PC-9 (cell line): ENCODE measurements around the gene TICAM2.

ENCODE experiments used
- EZH2 ChIP-seq: fragments of 200-600 bp; sonication (generic); IDR thresholded peaks from 2 replicates; pipeline ENCODE4 v1.8.0; 2017; ENCODE audit warnings: antibody characterized with exemption, low read depth
- TF ChIP-seq, protein P1 (sequence below): fragments of 200-600 bp; sonication (generic); conservative IDR thresholded peaks from 2 replicates; pipeline ENCODE4 v1.6.1; 2017; ENCODE audit warnings: mixed run types, antibody characterized with exemption, mild to moderate bottlenecking, moderate library complexity

DNA sequence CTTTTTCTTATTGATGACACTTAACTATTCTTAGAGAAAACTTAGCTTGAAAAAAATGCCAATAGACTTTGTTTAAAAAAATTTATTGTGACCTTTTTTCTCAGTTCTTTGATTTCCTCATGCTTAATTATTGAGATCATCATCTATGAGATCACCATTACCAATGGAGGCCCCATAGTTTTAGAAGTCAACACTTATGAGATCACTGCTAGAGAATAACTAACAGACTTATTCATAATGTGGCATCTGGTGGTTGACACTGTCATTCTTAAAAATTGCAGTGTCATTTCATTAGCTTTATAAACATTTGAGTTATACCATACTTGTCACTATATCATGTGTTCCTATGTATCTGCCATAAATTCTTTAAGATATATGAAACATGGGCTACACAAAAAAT, 42.8 kb downstream of the TICAM2 start:
- TF ChIP-seq, protein P1, sequence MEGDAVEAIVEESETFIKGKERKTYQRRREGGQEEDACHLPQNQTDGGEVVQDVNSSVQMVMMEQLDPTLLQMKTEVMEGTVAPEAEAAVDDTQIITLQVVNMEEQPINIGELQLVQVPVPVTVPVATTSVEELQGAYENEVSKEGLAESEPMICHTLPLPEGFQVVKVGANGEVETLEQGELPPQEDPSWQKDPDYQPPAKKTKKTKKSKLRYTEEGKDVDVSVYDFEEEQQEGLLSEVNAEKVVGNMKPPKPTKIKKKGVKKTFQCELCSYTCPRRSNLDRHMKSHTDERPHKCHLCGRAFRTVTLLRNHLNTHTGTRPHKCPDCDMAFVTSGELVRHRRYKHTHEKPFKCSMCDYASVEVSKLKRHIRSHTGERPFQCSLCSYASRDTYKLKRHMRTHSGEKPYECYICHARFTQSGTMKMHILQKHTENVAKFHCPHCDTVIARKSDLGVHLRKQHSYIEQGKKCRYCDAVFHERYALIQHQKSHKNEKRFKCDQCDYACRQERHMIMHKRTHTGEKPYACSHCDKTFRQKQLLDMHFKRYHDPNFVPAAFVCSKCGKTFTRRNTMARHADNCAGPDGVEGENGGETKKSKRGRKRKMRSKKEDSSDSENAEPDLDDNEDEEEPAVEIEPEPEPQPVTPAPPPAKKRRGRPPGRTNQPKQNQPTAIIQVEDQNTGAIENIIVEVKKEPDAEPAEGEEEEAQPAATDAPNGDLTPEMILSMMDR: no peak
- no peak for TF ChIP-seq EZH2
